OCI-LY1 (cell line): ENCODE measurements around the gene MRGPRE.
"Not testable (repeated sequence)": the region's sequence is repeated elsewhere in the genome, so short reads cannot be mapped to it uniquely, and the experiment has no call there.

Experiments used
- CTCF ChIP-seq: fragments of 200-600 bp; sonication (generic), shearing (Covaris generic); IDR thresholded peaks from 2 replicates; pipeline ENCODE4 v1.5.1; 2017; ENCODE audit warnings: mild to moderate bottlenecking, antibody characterized with exemption, low read length, moderate library complexity, mixed read lengths
- EZH2 ChIP-seq: fragments of 200-600 bp; sonication (generic), shearing (Covaris generic); IDR thresholded peaks from 2 replicates; pipeline ENCODE4 v1.8.0; 2017; ENCODE audit warnings: borderline replicate concordance, mixed run types, mild to moderate bottlenecking, antibody characterized with exemption, low read length, moderate library complexity, mixed read lengths

- not testable (repeated sequence) for TF ChIP-seq CTCF, EZH2
Measured at GRCh38 chr11:3254773-3255172, 22.6 kb upstream of the MRGPRE start.
